Measurements from ENCODE around the gene MPV17L2. TPM values are rescaled to one million over a fixed set of nuclear protein-coding genes. Genes with fewer than 3 reads are reported as not detected.
A peak's percentile ranks its signal among the peaks of the same experiment; 100 is the strongest.
"Not testable (repeated sequence)": the region's sequence is repeated elsewhere in the genome, so short reads cannot be mapped to it uniquely, and the experiment has no call there.

MPV17L2 gene
- total and polyA plus RNA-seq, 2 experiments from 2014 or later: 38.7 to 81.3 TPM

DNA sequence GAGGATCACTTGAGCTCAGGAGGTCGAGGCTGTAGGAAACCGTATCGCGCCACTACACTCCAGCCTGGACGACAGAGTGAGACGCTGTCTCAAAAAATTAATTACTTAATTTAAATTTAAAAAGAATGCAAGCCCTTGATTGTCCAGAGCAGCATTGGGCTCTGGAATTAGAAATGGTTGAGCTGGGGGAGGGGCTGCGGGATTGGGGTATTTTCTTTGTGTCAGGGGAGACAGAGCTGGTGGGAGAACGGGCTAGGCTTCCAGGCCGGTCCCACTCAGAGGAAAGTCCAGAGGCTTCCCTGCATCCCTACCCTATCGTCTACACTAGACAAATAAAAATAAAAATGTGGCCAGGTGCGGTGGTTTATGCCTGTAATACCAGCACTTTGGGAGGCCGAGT lies 13.0 kb downstream of the MPV17L2 start (continued):
- TF ChIP-seq, protein P1, sequence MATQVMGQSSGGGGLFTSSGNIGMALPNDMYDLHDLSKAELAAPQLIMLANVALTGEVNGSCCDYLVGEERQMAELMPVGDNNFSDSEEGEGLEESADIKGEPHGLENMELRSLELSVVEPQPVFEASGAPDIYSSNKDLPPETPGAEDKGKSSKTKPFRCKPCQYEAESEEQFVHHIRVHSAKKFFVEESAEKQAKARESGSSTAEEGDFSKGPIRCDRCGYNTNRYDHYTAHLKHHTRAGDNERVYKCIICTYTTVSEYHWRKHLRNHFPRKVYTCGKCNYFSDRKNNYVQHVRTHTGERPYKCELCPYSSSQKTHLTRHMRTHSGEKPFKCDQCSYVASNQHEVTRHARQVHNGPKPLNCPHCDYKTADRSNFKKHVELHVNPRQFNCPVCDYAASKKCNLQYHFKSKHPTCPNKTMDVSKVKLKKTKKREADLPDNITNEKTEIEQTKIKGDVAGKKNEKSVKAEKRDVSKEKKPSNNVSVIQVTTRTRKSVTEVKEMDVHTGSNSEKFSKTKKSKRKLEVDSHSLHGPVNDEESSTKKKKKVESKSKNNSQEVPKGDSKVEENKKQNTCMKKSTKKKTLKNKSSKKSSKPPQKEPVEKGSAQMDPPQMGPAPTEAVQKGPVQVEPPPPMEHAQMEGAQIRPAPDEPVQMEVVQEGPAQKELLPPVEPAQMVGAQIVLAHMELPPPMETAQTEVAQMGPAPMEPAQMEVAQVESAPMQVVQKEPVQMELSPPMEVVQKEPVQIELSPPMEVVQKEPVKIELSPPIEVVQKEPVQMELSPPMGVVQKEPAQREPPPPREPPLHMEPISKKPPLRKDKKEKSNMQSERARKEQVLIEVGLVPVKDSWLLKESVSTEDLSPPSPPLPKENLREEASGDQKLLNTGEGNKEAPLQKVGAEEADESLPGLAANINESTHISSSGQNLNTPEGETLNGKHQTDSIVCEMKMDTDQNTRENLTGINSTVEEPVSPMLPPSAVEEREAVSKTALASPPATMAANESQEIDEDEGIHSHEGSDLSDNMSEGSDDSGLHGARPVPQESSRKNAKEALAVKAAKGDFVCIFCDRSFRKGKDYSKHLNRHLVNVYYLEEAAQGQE (IDR thresholded peaks at IDR 0.05; ENCODE audit: unreplicated experiment): no peak

DNA sequence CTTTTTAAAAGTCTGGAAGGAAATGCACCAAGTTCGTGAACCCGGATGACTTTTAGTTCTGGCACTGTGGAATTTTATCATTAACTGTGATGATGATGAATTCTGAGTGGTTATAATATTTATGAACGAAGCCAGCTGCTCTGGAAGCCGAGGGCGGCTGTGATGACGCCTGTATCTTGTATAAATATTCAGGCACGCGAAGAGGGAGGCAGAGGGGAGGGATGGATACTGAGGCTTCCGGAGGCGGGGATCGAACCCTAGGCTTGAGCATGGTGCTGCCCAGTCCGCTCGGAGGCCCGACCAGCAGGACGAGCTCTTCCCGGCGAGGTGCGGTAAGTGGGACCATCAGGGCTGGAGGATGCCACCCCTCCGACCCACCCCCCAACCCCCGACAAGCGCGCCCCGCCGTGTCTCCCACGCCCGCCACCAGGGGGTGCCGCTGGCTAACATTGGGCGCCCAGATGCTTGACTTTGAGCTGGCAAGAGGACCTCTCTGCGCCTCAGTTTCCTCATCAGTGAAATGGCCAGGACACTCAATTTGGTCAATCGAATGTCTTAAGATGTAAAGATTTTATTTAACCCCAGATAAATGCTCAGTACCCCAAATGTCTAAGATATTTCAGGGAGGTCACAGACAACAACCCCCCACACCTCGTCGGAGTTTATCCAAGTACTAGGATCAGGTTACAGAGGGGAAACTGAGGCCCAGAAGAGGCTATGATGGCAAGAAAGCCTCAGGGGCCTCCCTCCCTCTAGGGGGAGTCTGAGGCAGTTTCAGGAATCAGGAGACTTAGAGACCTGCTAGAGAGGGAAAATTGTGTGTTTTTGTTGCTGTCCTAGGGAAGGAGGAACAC lies 15.3 kb downstream of the MPV17L2 start:
- Histone ChIP-seq H3K9me2 (ENCODE audit: insufficient read depth) (no peaks in the 10 kb centered on the region), H3K27ac (ENCODE audit: low read depth) (no peak overlapping the region), H3K4me1 (ENCODE audit: insufficient read depth) (peaks cover 11% of the 10 kb centered on the region), H3K4me2 (peak overlapping the region; percentile 21; the same call in 1 of the 2 replicates), H3K4me3 (no peak overlapping the region), H3K27me3 (ENCODE audit: insufficient read depth) (no peaks in the 10 kb centered on the region), H3K36me3 (ENCODE audit: insufficient read depth) (no peaks in the 10 kb centered on the region), H2AFZ (no peak overlapping the region), H4K20me1 (replicated peaks; ENCODE audit: insufficient read depth) (no peaks in the 10 kb centered on the region), H3K79me2 (replicated peaks; ENCODE audit: insufficient read depth) (no peaks in the 10 kb centered on the region), H3F3A (replicated peaks; ENCODE audit: low read depth) (peaks cover 20% of the 10 kb centered on the region)
- Mint-ChIP-seq H3K9me3 (no peaks in the 10 kb centered on the region), H3K36me3 (ENCODE audit: low read depth) (no peaks in the 10 kb centered on the region), H3K4me1 (peaks cover 15% of the 10 kb centered on the region), H3K27ac (no peak overlapping the region), H3K27me3 (ENCODE audit: insufficient read depth, low read depth, poor library complexity) (peaks cover 16% of the 10 kb centered on the region), H3K4me3 (no peak overlapping the region; the same call in 2 of the 3 replicates)
- TF ChIP-seq, protein P1 (IDR thresholded peaks at IDR 0.05; ENCODE audit: unreplicated experiment): no peak
- TF ChIP-seq, protein P2, sequence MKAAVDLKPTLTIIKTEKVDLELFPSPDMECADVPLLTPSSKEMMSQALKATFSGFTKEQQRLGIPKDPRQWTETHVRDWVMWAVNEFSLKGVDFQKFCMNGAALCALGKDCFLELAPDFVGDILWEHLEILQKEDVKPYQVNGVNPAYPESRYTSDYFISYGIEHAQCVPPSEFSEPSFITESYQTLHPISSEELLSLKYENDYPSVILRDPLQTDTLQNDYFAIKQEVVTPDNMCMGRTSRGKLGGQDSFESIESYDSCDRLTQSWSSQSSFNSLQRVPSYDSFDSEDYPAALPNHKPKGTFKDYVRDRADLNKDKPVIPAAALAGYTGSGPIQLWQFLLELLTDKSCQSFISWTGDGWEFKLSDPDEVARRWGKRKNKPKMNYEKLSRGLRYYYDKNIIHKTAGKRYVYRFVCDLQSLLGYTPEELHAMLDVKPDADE (IDR thresholded peaks at IDR 0.05): no peak
- TF ChIP-seq JUNB (IDR thresholded peaks at IDR 0.05; ENCODE audit: unreplicated experiment) (no peak), NANOG (IDR thresholded peaks at IDR 0.05; ENCODE audit: borderline replicate concordance) (no peak), ZNF331 (CRISPR knock-in tag; IDR thresholded peaks at IDR 0.05; ENCODE audit: low read depth) (no peak)
- TF ChIP-seq, protein P3, sequence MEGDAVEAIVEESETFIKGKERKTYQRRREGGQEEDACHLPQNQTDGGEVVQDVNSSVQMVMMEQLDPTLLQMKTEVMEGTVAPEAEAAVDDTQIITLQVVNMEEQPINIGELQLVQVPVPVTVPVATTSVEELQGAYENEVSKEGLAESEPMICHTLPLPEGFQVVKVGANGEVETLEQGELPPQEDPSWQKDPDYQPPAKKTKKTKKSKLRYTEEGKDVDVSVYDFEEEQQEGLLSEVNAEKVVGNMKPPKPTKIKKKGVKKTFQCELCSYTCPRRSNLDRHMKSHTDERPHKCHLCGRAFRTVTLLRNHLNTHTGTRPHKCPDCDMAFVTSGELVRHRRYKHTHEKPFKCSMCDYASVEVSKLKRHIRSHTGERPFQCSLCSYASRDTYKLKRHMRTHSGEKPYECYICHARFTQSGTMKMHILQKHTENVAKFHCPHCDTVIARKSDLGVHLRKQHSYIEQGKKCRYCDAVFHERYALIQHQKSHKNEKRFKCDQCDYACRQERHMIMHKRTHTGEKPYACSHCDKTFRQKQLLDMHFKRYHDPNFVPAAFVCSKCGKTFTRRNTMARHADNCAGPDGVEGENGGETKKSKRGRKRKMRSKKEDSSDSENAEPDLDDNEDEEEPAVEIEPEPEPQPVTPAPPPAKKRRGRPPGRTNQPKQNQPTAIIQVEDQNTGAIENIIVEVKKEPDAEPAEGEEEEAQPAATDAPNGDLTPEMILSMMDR (conservative IDR thresholded peaks at IDR 0.05; ENCODE audit: low read depth in 2 of 2): peak; percentile 67 to 81
- ATAC-seq (no peak; the same call in 2 of the 3 replicates), DNase-seq (ENCODE audit: low spot score) (peak; percentile 80)

DNA sequence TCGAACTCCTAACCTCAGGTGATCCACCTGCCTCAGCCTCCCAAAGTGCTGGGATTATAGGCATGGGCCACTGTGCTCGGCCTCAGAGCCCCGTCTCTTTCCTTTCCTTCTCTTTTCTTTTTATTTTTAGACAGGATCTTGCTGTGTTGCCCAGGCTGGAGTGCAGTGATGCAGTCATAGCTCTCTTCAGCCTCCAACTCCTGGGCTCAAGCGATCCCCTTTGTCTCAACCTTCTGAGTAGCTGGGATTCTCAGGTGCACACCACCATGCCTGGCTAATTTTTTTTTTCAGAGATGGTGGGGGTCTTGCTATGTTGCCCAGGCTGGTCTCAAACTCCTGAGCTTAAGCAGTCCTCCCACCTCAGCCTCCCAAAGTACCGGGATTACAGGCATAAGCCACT lies 16.9 kb downstream of the MPV17L2 start:
- H3K9me3 Mint-ChIP-seq; H3K9me2 ChIP-seq (ENCODE audit: insufficient read depth); H3K79me2 ChIP-seq (replicated peaks; ENCODE audit: insufficient read depth); H3K27me3 ChIP-seq (ENCODE audit: insufficient read depth); DNase-seq (ENCODE audit: low spot score); H2AFZ ChIP-seq; H3K4me3 Mint-ChIP-seq; H3K27ac ChIP-seq (ENCODE audit: low read depth); H3K36me3 Mint-ChIP-seq (ENCODE audit: low read depth); H3K36me3 ChIP-seq (ENCODE audit: insufficient read depth); H3K27ac Mint-ChIP-seq; H3K4me3 ChIP-seq; H4K20me1 ChIP-seq (replicated peaks; ENCODE audit: insufficient read depth); H3K4me2 ChIP-seq; ATAC-seq: not testable (repeated sequence)
- Mint-ChIP-seq H3K27me3 (ENCODE audit: insufficient read depth, low read depth, poor library complexity) (peaks cover 10% of the 10 kb centered on the region), H3K4me1 (peaks cover 15% of the 10 kb centered on the region)
- Histone ChIP-seq H3F3A (replicated peaks; ENCODE audit: low read depth) (peaks cover 14% of the 10 kb centered on the region), H3K4me1 (ENCODE audit: insufficient read depth) (peaks cover 11% of the 10 kb centered on the region)

Data from GM23338 (cell line).